22Rv1 (cell line): ENCODE measurements around the gene ASTN1.

Experiments used
- H3K27ac ChIP-seq: fragments of 450-650 bp; 2 replicates; pipeline ENCODE4 v1.5.1; 2017
- CTCF ChIP-seq: fragments of 450-650 bp; IDR thresholded peaks from 2 replicates; pipeline ENCODE4 v1.5.1; 2017; ENCODE audit warnings: mild to moderate bottlenecking
- ZFX ChIP-seq: fragments of 450-650 bp; IDR thresholded peaks from 2 replicates; pipeline ENCODE4 v1.6.1; 2017; ENCODE audit warnings: antibody characterized with exemption, borderline replicate concordance

ASTN1 gene

GRCh38 chr1:177106196-177106595, 58.3 kb downstream of the ASTN1 start:
- TF ChIP-seq ZFX: no peak
- no peak for TF ChIP-seq CTCF

GRCh38 chr1:177103005-177103852, 61.3 kb downstream of the ASTN1 start:
- TF ChIP-seq ZFX (no peak), CTCF (no peak)
- H3K27ac ChIP-seq: no peak overlapping the region

More at GRCh38 chr1:177106196-177106595, 58.3 kb downstream of the ASTN1 start:
- no peak overlapping the region for H3K27ac ChIP-seq

- no peak overlapping the region for H3K27ac ChIP-seq
- TF ChIP-seq CTCF (no peak), ZFX (no peak)
These were observed 72.5 kb downstream of the ASTN1 start for GRCh38 chr1:177092001-177092400.

- no peak overlapping the region for H3K27ac ChIP-seq
- TF ChIP-seq ZFX (no peak), CTCF (no peak)
These were observed 73.5 kb downstream of the ASTN1 start for GRCh38 chr1:177091040-177091439.

- no peak for TF ChIP-seq ZFX
- no peak for TF ChIP-seq CTCF
- no peak overlapping the region for H3K27ac ChIP-seq
These were observed 75.5 kb downstream of the ASTN1 start for GRCh38 chr1:177088966-177089365.

GRCh38 chr1:177082855-177083693, 81.4 kb downstream of the ASTN1 start:
- H3K27ac ChIP-seq: no peak overlapping the region

More at GRCh38 chr1:177082855-177083693, 81.4 kb downstream of the ASTN1 start:
- TF ChIP-seq CTCF (no peak), ZFX (no peak)
